Stimulated activated naive CD8-positive, alpha-beta T cell treated with anti-CD3 and anti-CD28 coated beads, Interleukin-15, Interleukin-2, amounts not matched to agents 100 ng/mL and 50 ng/mL, for 24 hours (primary cell): ENCODE data around the gene FAT2.

Experiments
- H3K27ac Mint-ChIP-seq: one replicate; pipeline ENCODE4 v1.8.0; 2021; ENCODE audit warnings: mild to moderate bottlenecking, mixed read lengths
- H3K27me3 Mint-ChIP-seq: one replicate; pipeline ENCODE4 v1.8.0; 2021; ENCODE audit warnings: mixed read lengths
- H3K36me3 Mint-ChIP-seq: one replicate; pipeline ENCODE4 v1.8.0; 2021; ENCODE audit warnings: low read depth, mixed read lengths
- H3K4me1 Mint-ChIP-seq: one replicate; pipeline ENCODE4 v1.8.0; 2021; ENCODE audit warnings: low read depth, mixed read lengths
- H3K4me3 Mint-ChIP-seq: one replicate; pipeline ENCODE4 v1.8.0; 2021; ENCODE audit warnings: mild to moderate bottlenecking, mixed read lengths
- H3K9me3 Mint-ChIP-seq: one replicate; pipeline ENCODE4 v1.8.0; 2021; ENCODE audit warnings: mixed read lengths

Gene FAT2, protein sequence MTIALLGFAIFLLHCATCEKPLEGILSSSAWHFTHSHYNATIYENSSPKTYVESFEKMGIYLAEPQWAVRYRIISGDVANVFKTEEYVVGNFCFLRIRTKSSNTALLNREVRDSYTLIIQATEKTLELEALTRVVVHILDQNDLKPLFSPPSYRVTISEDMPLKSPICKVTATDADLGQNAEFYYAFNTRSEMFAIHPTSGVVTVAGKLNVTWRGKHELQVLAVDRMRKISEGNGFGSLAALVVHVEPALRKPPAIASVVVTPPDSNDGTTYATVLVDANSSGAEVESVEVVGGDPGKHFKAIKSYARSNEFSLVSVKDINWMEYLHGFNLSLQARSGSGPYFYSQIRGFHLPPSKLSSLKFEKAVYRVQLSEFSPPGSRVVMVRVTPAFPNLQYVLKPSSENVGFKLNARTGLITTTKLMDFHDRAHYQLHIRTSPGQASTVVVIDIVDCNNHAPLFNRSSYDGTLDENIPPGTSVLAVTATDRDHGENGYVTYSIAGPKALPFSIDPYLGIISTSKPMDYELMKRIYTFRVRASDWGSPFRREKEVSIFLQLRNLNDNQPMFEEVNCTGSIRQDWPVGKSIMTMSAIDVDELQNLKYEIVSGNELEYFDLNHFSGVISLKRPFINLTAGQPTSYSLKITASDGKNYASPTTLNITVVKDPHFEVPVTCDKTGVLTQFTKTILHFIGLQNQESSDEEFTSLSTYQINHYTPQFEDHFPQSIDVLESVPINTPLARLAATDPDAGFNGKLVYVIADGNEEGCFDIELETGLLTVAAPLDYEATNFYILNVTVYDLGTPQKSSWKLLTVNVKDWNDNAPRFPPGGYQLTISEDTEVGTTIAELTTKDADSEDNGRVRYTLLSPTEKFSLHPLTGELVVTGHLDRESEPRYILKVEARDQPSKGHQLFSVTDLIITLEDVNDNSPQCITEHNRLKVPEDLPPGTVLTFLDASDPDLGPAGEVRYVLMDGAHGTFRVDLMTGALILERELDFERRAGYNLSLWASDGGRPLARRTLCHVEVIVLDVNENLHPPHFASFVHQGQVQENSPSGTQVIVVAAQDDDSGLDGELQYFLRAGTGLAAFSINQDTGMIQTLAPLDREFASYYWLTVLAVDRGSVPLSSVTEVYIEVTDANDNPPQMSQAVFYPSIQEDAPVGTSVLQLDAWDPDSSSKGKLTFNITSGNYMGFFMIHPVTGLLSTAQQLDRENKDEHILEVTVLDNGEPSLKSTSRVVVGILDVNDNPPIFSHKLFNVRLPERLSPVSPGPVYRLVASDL (N-terminal part only)

DNA sequence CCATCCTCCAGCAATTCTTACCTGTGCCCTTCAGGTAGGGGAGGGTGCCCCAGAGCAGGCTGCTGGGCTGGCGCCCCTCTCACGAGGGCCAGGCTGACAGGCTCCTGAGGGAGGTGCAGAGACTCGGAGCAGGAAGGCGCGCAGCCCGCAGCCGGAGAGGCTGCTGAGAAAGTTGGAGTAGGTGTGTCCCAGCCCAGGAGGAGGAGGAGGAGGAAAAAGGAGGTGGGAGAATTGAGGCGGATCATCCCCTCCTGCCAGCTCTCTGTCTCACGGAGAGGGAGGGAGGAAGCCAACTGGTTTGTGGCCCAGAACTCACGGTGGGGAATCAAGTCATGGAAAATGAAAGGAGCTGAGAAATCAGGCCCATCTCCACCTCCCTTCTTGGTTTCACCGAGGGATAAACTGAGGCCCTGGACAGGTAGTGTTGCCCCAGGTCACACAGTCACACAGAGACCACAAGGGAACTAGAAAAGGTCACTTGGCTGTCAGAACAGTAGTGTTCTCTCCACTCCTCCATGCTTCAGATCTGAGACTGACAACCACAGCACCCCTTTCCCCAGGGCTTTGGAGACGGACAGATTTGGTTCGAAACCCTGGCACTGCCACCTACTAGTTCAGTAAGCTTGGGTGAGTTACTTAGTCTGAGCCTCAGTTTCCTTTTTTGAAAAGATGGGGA lies at the start of gene FAT2:
TSS of gene FAT2 (minus strand) at position 188 of the 676 bp plus-strand sequence. CDS start 22,400 bp downstream, outside the sequence.
- H3K27ac Mint-ChIP-seq = no peak within 1 kb of the TSS
- no peaks in the 10 kb centered on the region for H3K9me3 Mint-ChIP-seq
- H3K27me3 Mint-ChIP-seq = no peaks in the 10 kb centered on the region
- H3K4me1 Mint-ChIP-seq = no peaks in the 10 kb centered on the region
- H3K36me3 Mint-ChIP-seq = no peaks in the 10 kb centered on the region
- H3K4me3 Mint-ChIP-seq = no peak within 1 kb of the TSS

DNA sequence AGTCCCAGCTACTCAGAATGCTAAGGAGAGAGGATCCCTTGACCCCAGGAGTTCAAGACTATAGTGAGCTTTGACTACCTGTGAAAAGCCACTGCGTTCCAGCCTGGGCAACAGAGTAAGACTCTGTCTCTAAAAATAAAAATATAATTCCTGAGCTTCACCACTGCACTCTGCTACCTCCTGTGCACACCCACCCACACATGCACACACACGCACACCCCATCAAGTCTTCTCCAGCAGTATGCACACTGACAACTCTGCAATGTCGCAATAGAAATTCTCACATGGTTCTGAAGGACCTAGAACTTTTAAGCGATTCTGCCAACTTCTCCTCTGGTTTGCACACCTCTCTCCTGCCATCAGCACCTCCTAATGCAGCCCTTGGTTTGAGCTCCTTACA lies 47.5 kb upstream of the FAT2 start:
- Mint-ChIP-seq H3K27ac (no peak overlapping the region), H3K36me3 (no peaks in the 10 kb centered on the region), H3K9me3 (no peaks in the 10 kb centered on the region), H3K4me3 (no peak overlapping the region), H3K4me1 (no peaks in the 10 kb centered on the region), H3K27me3 (no peaks in the 10 kb centered on the region)

DNA sequence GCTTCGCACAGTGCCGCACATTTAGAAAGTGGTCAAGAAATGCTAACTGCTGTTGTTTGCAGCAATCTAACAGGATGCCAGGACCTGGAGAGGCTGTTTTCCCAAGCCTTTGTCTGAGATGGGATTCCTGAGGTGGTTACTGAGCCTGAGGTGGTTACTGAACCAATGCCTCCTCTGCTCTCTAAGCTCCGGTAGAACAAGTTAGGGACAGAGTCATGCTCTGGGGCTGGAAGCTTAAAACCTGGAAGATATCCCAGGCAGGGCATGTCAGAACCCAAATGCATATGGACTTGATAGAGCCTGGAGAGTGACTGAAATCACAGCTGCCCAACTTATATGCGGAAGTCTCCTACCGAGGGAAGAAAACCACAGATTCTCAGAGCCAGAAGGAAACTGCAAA lies 46.5 kb upstream of the FAT2 start:
- no peak overlapping the region for H3K27ac Mint-ChIP-seq
- H3K4me3 Mint-ChIP-seq = no peak overlapping the region
- no peaks in the 10 kb centered on the region for H3K36me3 Mint-ChIP-seq
- no peaks in the 10 kb centered on the region for H3K4me1 Mint-ChIP-seq
- no peaks in the 10 kb centered on the region for H3K9me3 Mint-ChIP-seq
- no peaks in the 10 kb centered on the region for H3K27me3 Mint-ChIP-seq

DNA sequence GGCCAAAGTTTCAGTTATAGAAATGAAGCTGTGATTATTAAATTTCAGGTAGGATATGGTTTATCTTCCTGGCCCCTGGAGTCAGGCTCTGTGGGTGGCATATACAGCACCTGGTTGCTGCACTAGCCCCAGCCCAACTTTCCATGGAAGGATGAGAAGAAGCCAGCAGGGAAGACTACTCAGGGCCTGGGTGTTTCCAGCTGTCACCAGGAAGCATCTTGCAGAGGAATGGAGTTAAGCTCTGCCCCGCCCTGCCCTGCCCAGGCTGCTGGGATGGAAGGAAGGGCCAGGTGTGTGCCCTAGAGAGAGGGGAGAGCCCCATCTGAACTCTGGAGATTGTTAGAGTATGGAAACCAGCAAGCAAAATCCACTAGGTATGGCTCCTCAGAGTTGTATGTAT lies 42.8 kb upstream of the FAT2 start:
- no peaks in the 10 kb centered on the region for H3K9me3 Mint-ChIP-seq
- H3K36me3 Mint-ChIP-seq = no peaks in the 10 kb centered on the region
- no peaks in the 10 kb centered on the region for H3K4me1 Mint-ChIP-seq
- H3K4me3 Mint-ChIP-seq = no peak overlapping the region
- H3K27me3 Mint-ChIP-seq = no peaks in the 10 kb centered on the region
- no peak overlapping the region for H3K27ac Mint-ChIP-seq

DNA sequence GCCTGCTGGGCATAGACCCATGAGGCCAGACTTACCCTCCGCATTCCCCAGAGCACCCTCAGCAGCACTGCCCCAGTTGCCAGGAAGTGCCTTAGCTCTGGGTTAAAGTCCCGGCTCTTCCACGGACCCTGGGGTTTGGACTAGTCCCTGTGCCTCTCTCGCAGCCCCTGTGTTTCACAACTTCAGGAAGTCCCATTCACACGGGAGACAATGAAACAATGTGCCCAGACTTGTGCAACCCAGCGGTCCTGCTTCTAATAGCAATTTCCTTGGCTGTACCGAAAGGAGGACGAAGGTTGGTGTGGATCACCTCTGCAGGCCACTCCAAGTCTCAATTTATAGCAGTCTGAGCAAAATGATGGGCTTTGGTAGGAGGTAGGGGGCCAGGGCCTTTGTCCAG lies 41.8 kb upstream of the FAT2 start:
- Mint-ChIP-seq H3K4me1 (no peaks in the 10 kb centered on the region), H3K36me3 (no peaks in the 10 kb centered on the region), H3K27ac (no peak overlapping the region)

DNA sequence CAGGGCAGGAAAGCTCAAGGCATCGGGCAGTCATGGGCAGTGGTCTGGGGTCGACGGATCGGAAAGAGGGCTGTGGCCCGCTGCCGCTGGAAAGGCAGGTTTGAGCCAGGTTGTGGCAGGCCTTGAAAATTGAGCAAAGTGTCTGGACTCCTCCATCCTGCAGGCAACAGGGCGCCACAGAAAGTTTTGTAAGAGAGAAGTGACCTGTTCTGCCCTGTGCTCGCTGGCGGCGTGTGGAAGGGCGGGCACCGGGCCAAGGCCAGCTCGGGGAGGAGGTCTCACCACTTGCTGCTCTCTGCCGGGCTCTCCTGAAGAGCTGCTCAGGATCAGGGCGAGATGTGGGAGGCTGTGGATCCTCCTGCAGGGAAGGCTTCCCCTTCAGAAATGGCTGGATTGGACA lies 41.4 kb upstream of the FAT2 start:
- no peaks in the 10 kb centered on the region for H3K4me1 Mint-ChIP-seq
- H3K9me3 Mint-ChIP-seq = no peaks in the 10 kb centered on the region
- H3K4me3 Mint-ChIP-seq = no peak overlapping the region
- H3K27ac Mint-ChIP-seq = no peak overlapping the region
- H3K36me3 Mint-ChIP-seq = no peaks in the 10 kb centered on the region
- no peaks in the 10 kb centered on the region for H3K27me3 Mint-ChIP-seq

More for the DNA sequence above, 41.8 kb upstream of the FAT2 start:
- H3K9me3 Mint-ChIP-seq = no peaks in the 10 kb centered on the region
- no peaks in the 10 kb centered on the region for H3K27me3 Mint-ChIP-seq
- H3K4me3 Mint-ChIP-seq = no peak overlapping the region

DNA sequence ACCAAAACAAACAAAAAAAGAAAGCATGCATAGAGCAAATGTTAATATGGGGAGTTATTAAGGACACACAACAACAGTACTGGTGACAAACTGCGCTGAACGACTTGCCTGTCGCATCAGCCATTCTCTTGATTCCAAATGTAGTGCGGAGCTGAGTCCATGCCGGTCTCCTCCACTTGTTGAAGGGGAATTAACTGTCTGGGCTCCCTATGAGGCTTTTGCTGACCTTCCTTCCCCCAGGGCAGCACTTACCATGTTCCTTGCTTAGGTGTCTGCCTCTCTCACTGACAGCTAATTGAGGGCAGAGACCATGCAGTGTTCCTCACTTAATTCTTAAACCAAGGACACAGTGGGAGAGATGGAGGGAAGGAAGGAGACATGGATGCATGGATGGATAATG lies 40.8 kb upstream of the FAT2 start:
- Mint-ChIP-seq H3K4me1 (no peaks in the 10 kb centered on the region), H3K27me3 (no peaks in the 10 kb centered on the region), H3K27ac (no peak overlapping the region), H3K4me3 (no peak overlapping the region), H3K9me3 (no peaks in the 10 kb centered on the region), H3K36me3 (no peaks in the 10 kb centered on the region)

DNA sequence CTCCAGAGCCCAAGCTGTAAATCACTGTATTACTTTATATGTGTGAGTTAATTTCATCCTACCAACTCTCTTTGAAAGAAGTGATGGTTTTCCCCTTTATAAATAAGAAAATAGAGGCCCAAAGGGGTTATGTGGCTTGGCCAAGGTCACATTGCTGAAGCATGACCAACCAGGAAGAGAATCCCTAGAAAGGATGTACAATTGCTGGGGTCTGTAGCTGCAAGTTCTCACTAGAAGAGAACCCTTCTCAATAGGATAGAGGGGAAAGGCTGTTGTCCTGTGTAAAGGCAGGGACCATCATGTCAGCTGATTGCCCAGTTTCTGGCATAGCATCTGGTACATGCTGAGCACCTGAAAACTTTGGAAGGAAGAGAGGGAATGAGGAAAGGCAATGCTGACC lies 39.0 kb upstream of the FAT2 start:
- Mint-ChIP-seq H3K4me3 (no peak overlapping the region), H3K27ac (no peak overlapping the region), H3K9me3 (no peaks in the 10 kb centered on the region), H3K27me3 (no peaks in the 10 kb centered on the region), H3K4me1 (no peaks in the 10 kb centered on the region), H3K36me3 (no peaks in the 10 kb centered on the region)

DNA sequence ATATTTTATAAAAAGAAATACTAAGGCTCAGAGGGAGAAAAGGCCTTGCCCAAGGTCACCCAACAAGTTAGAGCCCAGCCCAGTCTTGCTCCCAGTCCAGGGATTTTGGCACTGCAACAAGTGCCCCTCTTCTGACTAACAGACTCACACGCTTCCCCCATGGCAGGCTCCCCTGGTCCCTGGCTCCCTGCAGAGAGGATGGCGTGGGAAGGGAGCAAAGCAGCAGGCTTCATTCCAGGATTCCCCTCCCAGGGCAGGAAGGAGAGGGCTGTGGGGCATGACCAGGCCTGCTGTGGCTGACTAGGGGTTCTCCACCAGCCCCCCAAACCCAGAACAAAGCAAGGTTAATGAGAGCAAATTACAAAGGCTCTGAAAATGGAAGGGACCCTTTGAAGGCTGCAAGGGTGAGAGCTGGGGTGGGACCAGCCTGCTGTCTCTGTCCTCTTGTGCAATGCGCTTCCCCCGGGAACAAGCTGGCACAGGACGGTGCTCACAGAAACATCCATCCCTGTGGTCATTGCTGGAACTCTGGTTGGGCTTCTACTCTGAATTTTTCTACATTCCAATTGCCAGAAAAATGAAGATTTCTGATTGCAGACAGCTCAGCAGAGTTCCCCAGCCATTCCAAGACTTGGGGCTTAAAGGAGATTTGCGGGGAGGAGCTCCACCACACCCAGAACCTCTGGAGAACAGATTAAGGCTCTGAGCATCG lies 37.1 kb upstream of the FAT2 start:
- no peak overlapping the region for H3K4me3 Mint-ChIP-seq
- H3K4me1 Mint-ChIP-seq = no peaks in the 10 kb centered on the region
- no peak overlapping the region for H3K27ac Mint-ChIP-seq
- no peaks in the 10 kb centered on the region for H3K9me3 Mint-ChIP-seq
- H3K36me3 Mint-ChIP-seq = no peaks in the 10 kb centered on the region
- no peaks in the 10 kb centered on the region for H3K27me3 Mint-ChIP-seq

DNA sequence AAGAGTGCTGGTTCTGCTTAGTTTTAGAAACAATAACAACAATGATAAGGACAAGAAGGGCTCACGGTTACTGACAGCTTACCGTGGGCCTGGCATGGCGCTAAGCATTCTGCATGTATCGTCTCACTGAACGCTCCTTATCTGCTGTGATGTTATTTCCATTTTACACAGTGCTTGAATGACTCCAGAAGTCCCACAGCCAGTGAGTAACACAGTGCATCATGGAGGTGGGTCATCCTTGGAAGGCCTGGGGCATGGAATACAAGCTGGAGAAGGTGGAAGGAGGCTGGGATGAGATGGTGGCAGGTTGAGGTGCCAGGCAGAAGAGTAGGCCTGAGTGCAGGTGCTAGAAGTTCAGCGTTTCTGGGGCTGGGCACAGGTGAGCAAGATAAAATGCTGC lies 36.5 kb upstream of the FAT2 start:
- H3K36me3 Mint-ChIP-seq = no peaks in the 10 kb centered on the region
- no peaks in the 10 kb centered on the region for H3K27me3 Mint-ChIP-seq
- H3K9me3 Mint-ChIP-seq = no peaks in the 10 kb centered on the region
- H3K4me1 Mint-ChIP-seq = no peaks in the 10 kb centered on the region
- no peak overlapping the region for H3K27ac Mint-ChIP-seq
- H3K4me3 Mint-ChIP-seq = no peak overlapping the region

DNA sequence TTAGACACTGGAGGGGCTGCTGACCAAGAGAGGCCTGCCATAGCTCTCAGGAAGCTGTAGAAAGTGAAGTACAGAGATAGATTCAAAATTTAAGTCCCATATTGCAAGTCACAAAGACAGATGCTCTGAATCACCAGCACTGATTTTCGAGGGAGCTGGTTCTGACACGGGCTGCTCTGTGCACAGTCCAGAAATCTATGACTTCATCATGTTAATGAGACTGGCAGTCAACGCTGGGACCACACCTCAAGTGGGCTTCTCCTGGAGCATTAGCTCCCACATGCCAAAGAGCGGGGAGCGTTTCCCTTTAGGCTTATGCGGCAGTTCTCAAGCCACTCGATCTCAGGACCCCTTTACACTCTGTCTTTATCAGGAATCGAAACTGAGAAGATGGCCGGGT lies 34.2 kb upstream of the FAT2 start:
- no peak overlapping the region for H3K4me3 Mint-ChIP-seq
- peaks cover 5% of the 10 kb centered on the region for H3K27me3 Mint-ChIP-seq
- H3K36me3 Mint-ChIP-seq = no peaks in the 10 kb centered on the region
- no peaks in the 10 kb centered on the region for H3K4me1 Mint-ChIP-seq
- no peaks in the 10 kb centered on the region for H3K9me3 Mint-ChIP-seq
- no peak overlapping the region for H3K27ac Mint-ChIP-seq

DNA sequence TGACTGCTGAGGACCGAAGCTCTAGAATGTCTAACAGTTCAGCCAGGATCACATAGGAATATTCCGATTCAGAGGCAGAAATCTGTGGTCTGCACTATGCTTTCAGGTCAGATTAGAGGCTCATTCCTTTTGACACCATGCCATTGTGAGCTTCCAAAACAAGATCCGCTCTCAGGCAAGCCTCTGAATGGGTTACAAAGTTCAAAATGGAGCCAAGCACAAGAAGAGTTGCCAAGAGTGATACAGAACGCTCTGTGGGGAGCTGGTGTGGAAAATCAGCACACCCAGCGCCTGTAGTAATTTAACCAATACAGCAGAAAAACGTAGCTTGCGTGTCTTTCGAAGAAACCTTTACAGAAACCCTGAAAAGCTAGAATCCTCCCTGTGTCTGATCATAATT lies 33.3 kb upstream of the FAT2 start:
- H3K4me1 Mint-ChIP-seq = no peaks in the 10 kb centered on the region
- no peak overlapping the region for H3K27ac Mint-ChIP-seq
- peaks cover 5% of the 10 kb centered on the region for H3K27me3 Mint-ChIP-seq
- H3K9me3 Mint-ChIP-seq = no peaks in the 10 kb centered on the region
- no peak overlapping the region for H3K4me3 Mint-ChIP-seq
- no peaks in the 10 kb centered on the region for H3K36me3 Mint-ChIP-seq

DNA sequence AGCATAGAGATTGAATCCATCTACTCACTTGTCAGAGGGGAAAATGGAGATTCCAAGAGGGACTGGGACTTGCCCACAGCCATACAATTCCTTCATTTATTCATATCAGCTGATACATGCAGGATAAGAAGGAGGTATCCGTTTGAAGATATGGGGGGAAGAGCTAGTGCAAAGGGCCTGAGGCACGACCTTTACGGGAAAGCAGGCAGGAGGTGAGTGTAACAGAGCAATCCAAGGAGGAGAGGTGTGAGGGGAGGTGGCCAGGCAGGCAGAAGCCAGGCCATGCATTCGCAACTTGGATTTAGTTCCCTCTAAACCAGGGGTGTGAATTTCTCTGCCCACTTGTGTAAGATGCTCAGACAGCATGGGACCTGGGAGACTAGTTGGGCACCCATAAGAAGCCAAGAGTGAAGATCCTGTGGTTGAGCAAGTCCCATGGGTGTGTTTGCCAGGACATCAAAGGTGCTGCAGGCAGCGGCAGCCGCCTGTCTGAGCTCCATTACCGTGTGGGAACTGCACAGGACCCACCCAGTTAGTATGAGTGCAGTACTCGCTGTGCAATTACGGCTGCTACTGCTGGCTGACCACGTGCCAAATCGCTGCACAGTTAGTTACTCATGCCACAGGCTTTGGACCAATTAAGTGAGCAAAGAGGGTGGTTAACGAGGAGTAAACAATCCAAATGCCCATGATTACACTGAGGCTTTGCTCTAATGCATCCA lies 31.4 kb upstream of the FAT2 start:
- Mint-ChIP-seq H3K27ac (no peak overlapping the region), H3K4me1 (no peaks in the 10 kb centered on the region), H3K27me3 (peaks cover 5% of the 10 kb centered on the region), H3K9me3 (no peaks in the 10 kb centered on the region), H3K36me3 (no peaks in the 10 kb centered on the region), H3K4me3 (no peak overlapping the region)
